D721Med (cell line): Measurements from ENCODE around the gene LRRC1.

Source experiments
- DNase-seq: peaks from one replicate; pipeline ENCODE4 v3.0.0; 2011; ENCODE audit warnings: low spot score; ENCODE audit not compliant: insufficient read length
- FAIRE-seq: peaks from 2 replicates; lab custom pipeline; 2011; peaks lifted over from hg19 to GRCh38; lab: Jason Lieb, UNC
- TF ChIP-seq, protein P1 (sequence below): IDR thresholded peaks from 2 replicates; pipeline ENCODE4 v1.5.1; 2012; ENCODE audit warnings: mild to moderate bottlenecking, control low read depth; ENCODE audit not compliant: insufficient read depth; ENCODE audit errors: missing control alignments

The LRRC1 gene

GRCh38 chr6:53792973-53793317 lies 1.9 kb upstream of the LRRC1 start:
- FAIRE-seq, result no peak
- TF ChIP-seq, protein P1, sequence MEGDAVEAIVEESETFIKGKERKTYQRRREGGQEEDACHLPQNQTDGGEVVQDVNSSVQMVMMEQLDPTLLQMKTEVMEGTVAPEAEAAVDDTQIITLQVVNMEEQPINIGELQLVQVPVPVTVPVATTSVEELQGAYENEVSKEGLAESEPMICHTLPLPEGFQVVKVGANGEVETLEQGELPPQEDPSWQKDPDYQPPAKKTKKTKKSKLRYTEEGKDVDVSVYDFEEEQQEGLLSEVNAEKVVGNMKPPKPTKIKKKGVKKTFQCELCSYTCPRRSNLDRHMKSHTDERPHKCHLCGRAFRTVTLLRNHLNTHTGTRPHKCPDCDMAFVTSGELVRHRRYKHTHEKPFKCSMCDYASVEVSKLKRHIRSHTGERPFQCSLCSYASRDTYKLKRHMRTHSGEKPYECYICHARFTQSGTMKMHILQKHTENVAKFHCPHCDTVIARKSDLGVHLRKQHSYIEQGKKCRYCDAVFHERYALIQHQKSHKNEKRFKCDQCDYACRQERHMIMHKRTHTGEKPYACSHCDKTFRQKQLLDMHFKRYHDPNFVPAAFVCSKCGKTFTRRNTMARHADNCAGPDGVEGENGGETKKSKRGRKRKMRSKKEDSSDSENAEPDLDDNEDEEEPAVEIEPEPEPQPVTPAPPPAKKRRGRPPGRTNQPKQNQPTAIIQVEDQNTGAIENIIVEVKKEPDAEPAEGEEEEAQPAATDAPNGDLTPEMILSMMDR, result no peak

DNA sequence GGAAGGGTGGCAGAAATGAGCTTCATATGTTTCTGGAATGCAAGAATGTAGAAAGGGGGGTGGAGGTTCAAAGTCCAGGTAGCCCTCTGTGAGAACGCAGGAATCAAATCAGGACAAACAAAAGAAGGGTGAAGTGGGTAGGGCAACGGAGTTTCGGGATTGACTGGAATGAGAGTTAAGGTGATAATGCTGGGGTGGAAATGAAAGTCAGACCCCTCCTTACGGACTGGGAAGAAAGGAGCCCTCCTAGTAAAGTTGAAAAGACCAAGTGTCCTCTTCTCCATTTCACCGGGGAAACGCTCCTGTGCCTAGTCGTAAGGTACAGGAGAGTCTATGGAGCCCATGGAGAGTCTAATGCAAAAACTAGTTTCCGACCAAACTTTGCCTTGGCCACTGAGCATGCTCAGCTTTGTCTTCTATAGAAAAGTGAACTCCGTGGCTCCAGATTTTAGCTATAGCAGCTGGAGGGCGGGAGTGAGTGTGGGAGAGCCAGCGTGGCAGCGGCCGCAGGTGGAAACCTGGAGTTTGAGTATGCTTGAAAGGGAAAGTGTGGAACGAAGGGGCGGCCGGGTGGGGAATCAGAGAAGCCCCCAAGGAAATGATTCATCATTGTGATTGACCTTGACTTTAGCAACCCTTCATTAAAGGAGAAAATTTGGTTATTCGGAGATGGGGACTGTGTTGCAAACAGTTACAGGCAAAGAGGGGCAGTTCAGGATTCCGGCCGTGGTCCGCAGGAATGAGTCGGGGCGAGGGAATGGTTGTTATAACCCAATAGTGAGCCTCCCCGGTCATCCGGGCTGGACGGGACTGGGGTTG lies 1.3 kb upstream of the LRRC1 start:
- DNase-seq (no peak), FAIRE-seq (no peak)
- TF ChIP-seq, protein P1, result no peak

More at GRCh38 chr6:53792973-53793317, 1.9 kb upstream of the LRRC1 start:
- DNase-seq, result no peak

GRCh38 chr6:53794137-53794719 lies 577 bp upstream of the LRRC1 start:
- DNase-seq (no peak), FAIRE-seq (no peak)
- TF ChIP-seq, protein P1, result peak; percentile 46

- DNase-seq, result no peak
- no peak for FAIRE-seq
- TF ChIP-seq, protein P1, result no peak
Measured at GRCh38 chr6:53795340-53795701, 516 bp downstream of the LRRC1 start.

GRCh38 chr6:53795702-53796450 lies 1.1 kb downstream of the LRRC1 start:
- FAIRE-seq (no peak), DNase-seq (no peak)
- TF ChIP-seq, protein P1, result no peak

DNA sequence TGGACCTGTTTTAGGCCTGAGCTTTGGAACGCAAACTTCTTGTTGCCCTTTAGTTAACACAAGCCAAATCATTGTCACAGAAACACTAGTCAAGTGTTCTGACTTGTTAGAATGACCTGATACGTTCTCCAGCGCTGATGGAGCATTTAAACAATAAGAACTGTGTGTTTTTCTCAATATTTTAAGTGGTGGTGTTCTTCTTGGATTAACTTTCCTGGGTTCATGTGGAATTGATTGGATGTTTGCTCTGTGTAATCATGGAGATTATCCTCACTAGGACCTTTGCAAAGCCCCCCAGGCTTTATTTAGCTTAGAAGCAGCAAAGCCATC lies 1.6 kb downstream of the LRRC1 start:
- DNase-seq (no peak), FAIRE-seq (no peak)
- TF ChIP-seq, protein P1, result no peak
